ENCODE measurements around the gene INTS11.

DNA sequence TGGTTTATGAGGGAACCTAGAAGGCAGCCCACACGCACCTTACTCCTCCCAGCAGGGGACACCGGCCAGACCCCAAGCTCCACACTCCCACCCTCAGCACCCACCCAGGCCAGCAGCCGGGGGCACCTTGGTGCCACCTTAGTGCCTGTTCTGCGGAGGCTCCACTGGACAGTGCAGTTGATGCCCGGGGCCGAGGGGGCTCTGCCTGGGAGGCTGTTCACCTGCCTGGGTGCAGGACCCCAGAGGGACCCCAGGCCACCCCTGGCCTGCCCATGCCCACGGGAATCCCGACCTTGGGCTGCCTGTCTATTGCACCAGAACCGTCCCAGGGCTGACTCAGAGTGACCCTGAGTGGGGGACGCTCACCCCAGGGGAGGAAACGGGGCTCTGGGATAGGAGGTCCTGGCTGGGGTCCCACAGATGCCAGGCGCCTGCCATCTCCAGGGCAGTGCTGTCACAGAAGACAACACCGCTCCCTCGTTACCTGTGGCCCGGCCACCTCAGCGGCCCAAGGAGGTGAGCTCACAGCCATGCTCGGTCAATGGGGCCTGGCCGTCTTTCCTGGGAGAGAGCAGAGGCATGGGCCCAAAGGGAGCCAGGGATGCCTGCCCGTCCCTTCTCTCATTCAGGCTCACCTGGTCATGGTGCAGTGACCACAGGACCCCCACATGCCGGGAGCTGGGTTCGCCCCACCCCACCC lies 43.5 kb downstream of the INTS11 start:
- no peak for TF ChIP-seq PHF8 (CRISPR knock-in tag; IDR thresholded peaks at IDR 0.05)
- no peak for TF ChIP-seq TEAD2 (CRISPR knock-in tag; IDR thresholded peaks at IDR 0.05)
